K562 (cell line): ENCODE measurements around the gene PRF1. TPM values are rescaled to one million over a fixed set of nuclear protein-coding genes. Genes with fewer than 3 reads are reported as not detected.
A peak's percentile ranks its signal among the peaks of the same experiment; 100 is the strongest.

ENCODE experiments used
- ATAC-seq: fragments of 200-7000 bp; cut with Tn5 transposase; 3 replicates; pipeline ENCODE4 v1.9.1; 2020; ENCODE audit warnings: moderate library complexity
- BruUV-seq: library from RNA; stranded (reverse); fragments of 400-500 nt; replicated peaks from 2 replicates; lab custom pipeline; 2021; lab: Mats Ljungman, UMichigan
- CTCF ChIA-PET: fragments of 300-600 bp; formaldehyde crosslinking; extraction: SDS; loops from one replicate; lab custom pipeline; 2021; ENCODE audit warnings: low intra/inter-chr PET ratio; lab: Yijun Ruan, JAX
- POLR2A ChIA-PET: fragments of 300-600, 350-650 bp; sonication (Branson Sonifier 250); formaldehyde crosslinking; extraction: SDS; loops from one replicate; lab custom pipeline; 2021; ENCODE audit warnings: antibody characterized with exemption, inconsistent platforms; lab: Yijun Ruan, JAX
- DNase-seq, 4 experiments: peaks; one replicate each; pipeline versions ENCODE4 v3.0.0 to v3.0.0-alpha.2; 2011 to 2018; ENCODE audit warnings: low spot score in 3 of 4, mixed read lengths in 3 of 4; ENCODE audit errors: extremely low read depth in 1 of 4
- FAIRE-seq: peaks from 2 replicates; lab custom pipeline; 2011; peaks lifted over from hg19 to GRCh38; lab: Jason Lieb, UNC
- H2AFZ ChIP-seq: 2 replicates; pipeline ENCODE4 v1.6.0; 2011; ENCODE audit warnings: low read depth, low read length, control low read depth, inconsistent platforms
- H3K27ac ChIP-seq: fragments of 200-600 bp; 3 replicates; pipeline ENCODE4 v1.8.0; 2011; ENCODE audit warnings: low read depth, mild to moderate bottlenecking, control low read depth, inconsistent platforms, low read length, moderate library complexity, mixed read lengths; ENCODE audit errors: extremely low read depth
- H3K27me3 ChIP-seq, 2 experiments: fragments of 300-600 bp in 1 of 2; 2 replicates in 1 of 2; 3 replicates in 1 of 2; pipeline versions ENCODE4 v1.6.0 to v1.8.0; 2011; ENCODE audit warnings: inconsistent platforms in 2 of 2, low read length in 2 of 2, mild to moderate bottlenecking in 1 of 2, mixed read lengths in 1 of 2, moderate library complexity in 1 of 2; ENCODE audit not compliant: control insufficient read depth in 2 of 2, insufficient read depth in 2 of 2
- H3K36me3 ChIP-seq: fragments of 300-600 bp; 3 replicates; pipeline ENCODE4 v1.8.0; 2011; ENCODE audit warnings: mild to moderate bottlenecking, low read length, inconsistent platforms; ENCODE audit not compliant: control insufficient read depth, insufficient read depth
- H3K4me1 ChIP-seq, 2 experiments: fragments of 200-600 bp in 1 of 2; replicated peaks in 1 of 2; 2 replicates in 1 of 2; 3 replicates in 1 of 2; pipeline versions ENCODE4 v1.5.1 to v1.8.0; 2011; ENCODE audit warnings: inconsistent platforms in 2 of 2, low read length in 2 of 2, mild to moderate bottlenecking in 1 of 2, mixed read lengths in 1 of 2, moderate library complexity in 1 of 2; ENCODE audit not compliant: control insufficient read depth in 2 of 2, insufficient read depth in 2 of 2
- H3K4me2 ChIP-seq: 2 replicates; pipeline ENCODE4 v1.6.1; 2011; ENCODE audit warnings: low read length, control low read depth, inconsistent platforms, mixed read lengths; ENCODE audit not compliant: insufficient read depth
- H3K4me3 ChIP-seq: fragments of 200-600 bp; sonication (generic), shearing (Covaris generic); 2 replicates; pipeline ENCODE4 v1.5.1; 2016; ENCODE audit warnings: control low read depth, inconsistent platforms
- H3K79me2 ChIP-seq: fragments of 200-600 bp; 3 replicates; pipeline ENCODE4 v1.8.0; 2011; ENCODE audit warnings: low read length, inconsistent platforms; ENCODE audit not compliant: control insufficient read depth, insufficient read depth
- H3K9ac ChIP-seq, 2 experiments: 2 replicates each; pipeline versions ENCODE4 v1.6.0 to v1.6.1; 2011; ENCODE audit warnings: low read depth in 2 of 2, low read length in 2 of 2, control low read depth in 1 of 2, inconsistent platforms in 1 of 2, mild to moderate bottlenecking in 1 of 2, mixed read lengths in 1 of 2; ENCODE audit not compliant: insufficient read depth in 1 of 2
- H3K9me1 ChIP-seq: one replicate; pipeline ENCODE4 v1.6.0; 2011; ENCODE audit warnings: inconsistent platforms, mild to moderate bottlenecking, low read length, moderate library complexity; ENCODE audit not compliant: control insufficient read depth, insufficient read depth
- H3K9me3 ChIP-seq: replicated peaks from 2 replicates; pipeline ENCODE4 v1.5.1; 2011; ENCODE audit warnings: low read depth, low read length, inconsistent platforms; ENCODE audit not compliant: control insufficient read depth, insufficient read depth
- H4K20me1 ChIP-seq: replicated peaks from 2 replicates; pipeline ENCODE4 v1.6.1; 2011; ENCODE audit warnings: low read length, inconsistent platforms, mixed read lengths; ENCODE audit not compliant: control insufficient read depth, insufficient read depth
- CC2D1A ChIP-seq: fragments of 450-650 bp; IDR thresholded peaks from 2 replicates; pipeline ENCODE4 v1.6.1; 2017; ENCODE audit warnings: mild to moderate bottlenecking
- JUN ChIP-seq, 2 experiments: sonication (generic) in 1 of 2; formaldehyde crosslinking in 1 of 2; IDR thresholded peaks; 2 replicates each; pipeline versions ENCODE4 v1.6.1 to v1.8.0; 2012 to 2022; ENCODE audit warnings: borderline replicate concordance in 2 of 2, mild to moderate bottlenecking in 2 of 2, improper control_type of control experiment in 1 of 2, low read depth in 1 of 2, low read length in 1 of 2, missing genetic modification reagents in 1 of 2
- JUND ChIP-seq, 2 experiments: IDR thresholded peaks; 2 replicates in 1 of 2; 3 replicates in 1 of 2; pipeline ENCODE4 v1.6.1; 2011; ENCODE audit warnings: borderline replicate concordance in 2 of 2, low read depth in 2 of 2, low read length in 2 of 2, improper control_type of control experiment in 1 of 2, missing biosample characterization in 1 of 2, missing genetic modification characterization in 1 of 2, missing genetic modification reagents in 1 of 2
- MYBL2 ChIP-seq, 2 experiments: fragments of 450-650 bp in 1 of 2; sonication (generic) in 1 of 2; formaldehyde crosslinking in 1 of 2; IDR thresholded peaks; 2 replicates each; pipeline versions ENCODE4 v1.6.1 to v1.8.1; 2017 to 2022; ENCODE audit warnings: borderline replicate concordance in 1 of 2, inconsistent platforms in 1 of 2, low read depth in 1 of 2, mild to moderate bottlenecking in 1 of 2, missing genetic modification reagents in 1 of 2, moderate library complexity in 1 of 2
- TRIM28 ChIP-seq: fragments of 450-650 bp; IDR thresholded peaks from 2 replicates; pipeline ENCODE4 v1.6.1; 2017
- ZNF143 ChIP-seq: sonication (generic); formaldehyde crosslinking; IDR thresholded peaks from 2 replicates; pipeline ENCODE4 v1.9.0; 2022; ENCODE audit warnings: mild to moderate bottlenecking, missing genetic modification reagents
- WGBS: fragments of 100-300 bp; shearing (Covaris generic); methylation state at CpG from one replicate; pipeline ENCODE4 v1.1.6; 2016; ENCODE audit warnings: low coverage, mixed read lengths; ENCODE audit not compliant: insufficient coverage; ENCODE audit errors: missing lambda C conversion rate; 5-methylcytosine and 5-hydroxymethylcytosine counted together
- in situ Hi-C: fragments of 300-500 bp; cut with MboI; formaldehyde crosslinking; loops from 4 replicates; pipeline ENCODE4 v1.15.0; 2018; ENCODE audit warnings: inconsistent platforms, mixed read lengths
- intact Hi-C: fragments of 100-400 bp; cut with micrococcal nuclease; formaldehyde crosslinking; loops from 2 replicates; pipeline ENCODE4 v1.14.2; 2022
- polyA plus RNA-seq, 8 experiments: library from polyadenylated mRNA; depleted of rRNA in 4 of 8; stranded (reverse) in 5 of 8; unstranded in 3 of 8; fragments of >200 nt; fragmentation: Nextera tagmentation in 2 of 8; fragmentation: Illumina TruSeq in 1 of 8; extraction: Ambion mirVana in 2 of 8; extraction: Trizol in 1 of 8; gene quantifications; 2 replicates each; pipeline versions ENCODE4 v1.2.1 to v1.2.3, GENCODE V29; 2011 to 2014; ENCODE audit warnings: inconsistent platforms in 1 of 8, missing spikeins in 1 of 8
- total RNA-seq, 7 experiments: library from RNA; depleted of rRNA in 6 of 7; stranded (reverse); fragments of >200 nt in 6 of 7; fragmentation: Illumina TruSeq in 2 of 7; extraction: Trizol in 2 of 7; gene quantifications; 2 replicates each; pipeline versions ENCODE4 v1.2.1 to v1.2.3, GENCODE V29; 2011 to 2021; ENCODE audit warnings: low replicate concordance in 1 of 7
- TF ChIP-seq, protein P1 (sequence below), 2 experiments: fragments of 450-650 bp; IDR thresholded peaks; 2 replicates each; pipeline ENCODE4 v1.6.1; 2016; ENCODE audit warnings: mild to moderate bottlenecking in 2 of 2, borderline replicate concordance in 1 of 2, low read depth in 1 of 2, moderate library complexity in 1 of 2
- TF ChIP-seq, protein P2 (sequence below): fragments of 450-650 bp; IDR thresholded peaks from 2 replicates; pipeline ENCODE4 v1.6.1; 2018; ENCODE audit warnings: mild to moderate bottlenecking, low read depth; ENCODE audit not compliant: partially characterized antibody
- TF ChIP-seq, protein P3 (sequence below): fragments of 250-450 bp; sonication (Bioruptor Pico); IDR thresholded peaks from 2 replicates; pipeline ENCODE4 v1.5.0; 2021

The PRF1 gene
- total and polyA plus RNA-seq, 9 of the 15 experiments (the other 6 are each of a cell fraction or from before 2014, with no cell fraction given): 3.8 to 8.6 (median 6.3) TPM

DNA sequence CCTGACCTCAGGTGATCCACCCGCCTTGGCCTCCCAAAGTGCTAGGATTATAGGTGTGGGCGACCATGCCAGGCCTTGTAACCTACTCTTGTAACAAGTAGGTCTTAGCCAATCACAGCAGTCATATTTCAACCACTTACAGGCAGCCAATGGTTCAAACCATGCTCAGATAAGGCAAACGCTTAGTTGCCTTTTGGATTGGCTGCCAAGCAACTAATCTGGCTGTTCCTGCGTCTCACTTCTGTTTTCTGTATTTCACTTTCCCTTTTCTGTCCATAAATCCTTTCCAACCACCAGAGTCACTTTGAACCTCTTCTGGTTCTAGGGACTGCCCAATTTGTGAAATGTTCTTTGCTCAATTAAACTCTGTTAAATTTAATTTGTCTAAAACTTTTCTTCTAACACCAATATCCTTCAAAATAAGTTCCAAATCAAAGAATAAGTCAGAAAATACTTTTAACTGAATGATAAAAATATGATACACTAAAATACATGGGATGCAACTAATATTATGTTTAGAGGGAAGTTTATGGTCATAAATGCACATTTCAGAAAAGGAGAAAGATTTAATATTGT is 19.1 kb upstream of the PRF1 start:
- H3K4me3 ChIP-seq: no peak overlapping the region
- peaks cover 12% of the 10 kb centered on the region for H3K9me3 ChIP-seq
- CTCF ChIA-PET: no interaction called here
- no TSS peak for BruUV-seq
- H3K27me3 ChIP-seq: no peaks in the 10 kb centered on the region
- H3K36me3 ChIP-seq: no peaks in the 10 kb centered on the region
- H3K9ac ChIP-seq: no peak overlapping the region
- intact Hi-C loops: no loop called here
- no peaks in the 10 kb centered on the region for H4K20me1 ChIP-seq
- H2AFZ ChIP-seq: no peak overlapping the region
- WGBS: 53% methylated on average over 4 of the region's 4 CpGs
- POLR2A ChIA-PET: no interaction called here
- no peak for FAIRE-seq
- H3K27ac ChIP-seq: no peak overlapping the region
- no peak overlapping the region for H3K4me2 ChIP-seq
- H3K9me1 ChIP-seq: no peaks in the 10 kb centered on the region
- H3K79me2 ChIP-seq: no peaks in the 10 kb centered on the region
- in situ Hi-C loops: loop anchor here (5.0 kb wide), 1 partner anchor 126 kb away; no protein-coding TSS in a partner anchor
- no peak for ATAC-seq
- peaks cover 7 to 27% of the 10 kb centered on the region in 2 experiments for H3K4me1 ChIP-seq
- no peak for DNase-seq
- TF ChIP-seq ZNF143 (CRISPR knock-in tag) (no peak), JUN (IDR thresholded peaks at IDR 0.05; ENCODE audit: borderline replicate concordance, low read depth, low read length) (no peak), JUN (CRISPR knock-in tag; IDR thresholded peaks at IDR 0.05; ENCODE audit: borderline replicate concordance) (no peak), MYBL2 (IDR thresholded peaks at IDR 0.05; ENCODE audit: low read depth) (peak; percentile 30; the same call in 1 of the 2 replicates), MYBL2 (CRISPR knock-in tag; IDR thresholded peaks at IDR 0.05; ENCODE audit: borderline replicate concordance) (no peak), TRIM28 (no peak), CC2D1A (peak; percentile 56; the same call in 1 of the 2 replicates), JUND (IDR thresholded peaks at IDR 0.05; ENCODE audit: borderline replicate concordance, low read depth, low read length) (no peak), JUND (tag; IDR thresholded peaks at IDR 0.05; ENCODE audit: borderline replicate concordance, low read depth, low read length) (no peak)
- TF ChIP-seq, protein P1, sequence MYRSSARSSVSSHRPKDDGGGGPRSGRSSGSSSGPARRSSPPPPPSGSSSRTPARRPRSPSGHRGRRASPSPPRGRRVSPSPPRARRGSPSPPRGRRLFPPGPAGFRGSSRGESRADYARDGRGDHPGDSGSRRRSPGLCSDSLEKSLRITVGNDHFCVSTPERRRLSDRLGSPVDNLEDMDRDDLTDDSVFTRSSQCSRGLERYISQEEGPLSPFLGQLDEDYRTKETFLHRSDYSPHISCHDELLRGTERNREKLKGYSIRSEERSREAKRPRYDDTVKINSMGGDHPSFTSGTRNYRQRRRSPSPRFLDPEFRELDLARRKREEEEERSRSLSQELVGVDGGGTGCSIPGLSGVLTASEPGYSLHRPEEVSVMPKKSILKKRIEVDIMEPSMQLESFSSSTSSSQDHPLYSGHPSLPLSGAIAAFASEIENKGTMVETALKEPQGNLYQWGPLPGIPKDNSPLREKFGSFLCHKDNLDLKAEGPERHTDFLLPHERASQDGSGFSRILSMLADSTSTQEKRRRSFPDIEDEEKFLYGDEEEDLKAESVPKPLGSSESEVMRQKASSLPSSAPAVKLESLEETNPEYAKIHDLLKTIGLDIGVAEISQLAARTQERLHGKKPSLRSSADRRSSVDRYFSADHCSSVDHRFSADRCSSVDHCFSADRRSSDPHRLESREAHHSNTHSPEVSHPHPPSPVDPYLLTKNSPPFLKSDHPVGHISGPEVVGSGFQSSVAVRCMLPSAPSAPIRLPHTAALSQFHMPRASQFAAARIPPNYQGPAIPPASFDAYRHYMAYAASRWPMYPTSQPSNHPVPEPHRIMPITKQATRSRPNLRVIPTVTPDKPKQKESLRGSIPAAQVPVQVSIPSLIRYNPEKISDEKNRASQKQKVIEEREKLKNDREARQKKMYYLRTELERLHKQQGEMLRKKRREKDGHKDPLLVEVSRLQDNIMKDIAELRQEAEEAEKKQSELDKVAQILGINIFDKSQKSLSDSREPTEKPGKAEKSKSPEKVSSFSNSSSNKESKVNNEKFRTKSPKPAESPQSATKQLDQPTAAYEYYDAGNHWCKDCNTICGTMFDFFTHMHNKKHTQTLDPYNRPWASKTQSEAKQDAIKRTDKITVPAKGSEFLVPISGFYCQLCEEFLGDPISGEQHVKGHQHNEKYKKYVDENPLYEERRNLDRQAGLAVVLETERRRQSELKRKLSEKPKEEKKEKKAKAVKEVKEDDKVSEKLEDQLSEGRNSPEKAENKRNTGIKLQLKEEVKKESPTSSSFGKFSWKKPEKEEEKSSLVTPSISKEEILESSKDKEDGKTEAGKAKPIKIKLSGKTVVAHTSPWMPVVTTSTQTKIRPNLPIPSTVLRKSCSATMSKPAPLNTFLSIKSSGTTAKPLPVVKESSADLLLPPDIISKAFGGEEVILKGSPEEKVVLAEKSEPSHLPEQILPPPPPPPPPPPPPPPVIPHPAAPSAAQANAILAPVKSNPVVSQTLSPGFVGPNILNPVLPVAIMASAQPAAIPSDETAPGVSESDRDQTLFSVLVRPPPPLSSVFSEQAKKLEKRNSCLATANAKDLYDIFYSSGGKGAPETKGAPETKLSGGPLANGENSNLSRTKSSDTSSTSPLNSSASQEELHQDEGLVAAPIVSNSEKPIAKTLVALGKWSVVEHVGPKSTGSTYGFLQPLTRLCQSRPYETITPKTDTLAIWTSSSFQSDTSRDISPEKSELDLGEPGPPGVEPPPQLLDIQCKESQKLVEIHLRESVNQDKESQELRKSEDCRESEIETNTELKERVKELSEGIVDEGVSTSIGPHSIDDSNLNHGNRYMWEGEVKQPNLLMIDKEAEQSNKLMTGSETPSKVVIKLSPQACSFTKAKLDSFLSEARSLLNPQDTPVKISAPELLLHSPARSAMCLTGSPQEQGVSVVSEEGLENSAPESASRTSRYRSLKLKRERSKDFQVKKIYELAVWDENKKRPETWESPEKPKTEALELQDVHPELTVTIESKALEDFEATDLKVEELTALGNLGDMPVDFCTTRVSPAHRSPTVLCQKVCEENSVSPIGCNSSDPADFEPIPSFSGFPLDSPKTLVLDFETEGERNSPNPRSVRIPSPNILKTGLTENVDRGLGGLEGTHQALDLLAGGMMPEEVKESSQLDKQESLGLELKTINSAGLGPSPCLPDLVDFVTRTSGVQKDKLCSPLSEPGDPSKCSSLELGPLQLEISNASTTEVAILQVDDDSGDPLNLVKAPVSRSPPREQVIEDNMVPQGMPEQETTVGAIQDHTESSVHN (IDR thresholded peaks at IDR 0.05; ENCODE audit: borderline replicate concordance in 1 of 2, low read depth in 1 of 2): no peak
- TF ChIP-seq, protein P2, sequence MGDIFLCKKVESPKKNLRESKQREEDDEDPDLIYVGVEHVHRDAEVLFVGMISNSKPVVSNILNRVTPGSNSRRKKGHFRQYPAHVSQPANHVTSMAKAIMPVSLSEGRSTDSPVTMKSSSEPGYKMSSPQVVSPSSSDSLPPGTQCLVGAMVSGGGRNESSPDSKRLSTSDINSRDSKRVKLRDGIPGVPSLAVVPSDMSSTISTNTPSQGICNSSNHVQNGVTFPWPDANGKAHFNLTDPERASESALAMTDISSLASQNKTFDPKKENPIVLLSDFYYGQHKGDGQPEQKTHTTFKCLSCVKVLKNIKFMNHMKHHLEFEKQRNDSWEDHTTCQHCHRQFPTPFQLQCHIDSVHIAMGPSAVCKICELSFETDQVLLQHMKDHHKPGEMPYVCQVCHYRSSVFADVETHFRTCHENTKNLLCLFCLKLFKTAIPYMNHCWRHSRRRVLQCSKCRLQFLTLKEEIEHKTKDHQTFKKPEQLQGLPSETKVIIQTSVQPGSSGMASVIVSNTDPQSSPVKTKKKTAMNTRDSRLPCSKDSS: no peak
- TF ChIP-seq, protein P3, sequence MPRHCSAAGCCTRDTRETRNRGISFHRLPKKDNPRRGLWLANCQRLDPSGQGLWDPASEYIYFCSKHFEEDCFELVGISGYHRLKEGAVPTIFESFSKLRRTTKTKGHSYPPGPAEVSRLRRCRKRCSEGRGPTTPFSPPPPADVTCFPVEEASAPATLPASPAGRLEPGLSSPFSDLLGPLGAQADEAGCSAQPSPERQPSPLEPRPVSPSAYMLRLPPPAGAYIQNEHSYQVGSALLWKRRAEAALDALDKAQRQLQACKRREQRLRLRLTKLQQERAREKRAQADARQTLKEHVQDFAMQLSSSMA (CRISPR knock-in tag): no peak
